Gastroesophageal sphincter (tissue), 3 donors: ENCODE data around the gene SPATS2L.

Experiments used
- EP300 ChIP-seq: sonication (generic); formaldehyde crosslinking; IDR thresholded peaks from one replicate; pipeline ENCODE4 v1.6.1; 2017; ENCODE audit warnings: antibody characterized with exemption, mild to moderate bottlenecking
- POLR2A ChIP-seq, 2 donors: fragments of 450-650 bp; IDR thresholded peaks; one replicate each; pipeline ENCODE4 v1.6.1; 2017; ENCODE audit warnings: antibody characterized with exemption in 2 of 2, mild to moderate bottlenecking in 2 of 2, moderate library complexity in 1 of 2
- POLR2AphosphoS5 ChIP-seq: sonication (generic); formaldehyde crosslinking; IDR thresholded peaks from one replicate; pipeline ENCODE4 v1.6.1; 2017; ENCODE audit warnings: antibody characterized with exemption
- TF ChIP-seq, protein P1 (sequence below), 4 experiments: fragments of 200-600 bp in 2 of 4; fragments of 450-650 bp in 2 of 4; sonication (generic) in 1 of 4; IDR thresholded peaks; one replicate each; pipeline ENCODE4 v1.5.1; 2017 to 2019; ENCODE audit warnings: antibody characterized with exemption in 4 of 4, mild to moderate bottlenecking in 2 of 4, moderate library complexity in 2 of 4

- TF ChIP-seq POLR2A (IDR thresholded peaks at IDR 0.05) (no peak), POLR2AphosphoS5 (no peak), EP300 (no peak)
- TF ChIP-seq, protein P1, sequence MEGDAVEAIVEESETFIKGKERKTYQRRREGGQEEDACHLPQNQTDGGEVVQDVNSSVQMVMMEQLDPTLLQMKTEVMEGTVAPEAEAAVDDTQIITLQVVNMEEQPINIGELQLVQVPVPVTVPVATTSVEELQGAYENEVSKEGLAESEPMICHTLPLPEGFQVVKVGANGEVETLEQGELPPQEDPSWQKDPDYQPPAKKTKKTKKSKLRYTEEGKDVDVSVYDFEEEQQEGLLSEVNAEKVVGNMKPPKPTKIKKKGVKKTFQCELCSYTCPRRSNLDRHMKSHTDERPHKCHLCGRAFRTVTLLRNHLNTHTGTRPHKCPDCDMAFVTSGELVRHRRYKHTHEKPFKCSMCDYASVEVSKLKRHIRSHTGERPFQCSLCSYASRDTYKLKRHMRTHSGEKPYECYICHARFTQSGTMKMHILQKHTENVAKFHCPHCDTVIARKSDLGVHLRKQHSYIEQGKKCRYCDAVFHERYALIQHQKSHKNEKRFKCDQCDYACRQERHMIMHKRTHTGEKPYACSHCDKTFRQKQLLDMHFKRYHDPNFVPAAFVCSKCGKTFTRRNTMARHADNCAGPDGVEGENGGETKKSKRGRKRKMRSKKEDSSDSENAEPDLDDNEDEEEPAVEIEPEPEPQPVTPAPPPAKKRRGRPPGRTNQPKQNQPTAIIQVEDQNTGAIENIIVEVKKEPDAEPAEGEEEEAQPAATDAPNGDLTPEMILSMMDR (IDR thresholded peaks at IDR 0.05): no peak
These were observed 6.4 kb upstream of the SPATS2L start for GRCh38 chr2:200300065-200300464.
